ENCODE measurements around the gene COG5. TPM values are rescaled to one million over a fixed set of nuclear protein-coding genes. Genes with fewer than 3 reads are reported as not detected.

COG5 gene
- total RNA-seq, 1 donor from 2014 or later = 39.6 TPM

GRCh38 chr7:107312418-107312817 lies 251.3 kb downstream of the COG5 start:
- H3K27ac ChIP-seq = no peak overlapping the region
- TF ChIP-seq, protein P1, sequence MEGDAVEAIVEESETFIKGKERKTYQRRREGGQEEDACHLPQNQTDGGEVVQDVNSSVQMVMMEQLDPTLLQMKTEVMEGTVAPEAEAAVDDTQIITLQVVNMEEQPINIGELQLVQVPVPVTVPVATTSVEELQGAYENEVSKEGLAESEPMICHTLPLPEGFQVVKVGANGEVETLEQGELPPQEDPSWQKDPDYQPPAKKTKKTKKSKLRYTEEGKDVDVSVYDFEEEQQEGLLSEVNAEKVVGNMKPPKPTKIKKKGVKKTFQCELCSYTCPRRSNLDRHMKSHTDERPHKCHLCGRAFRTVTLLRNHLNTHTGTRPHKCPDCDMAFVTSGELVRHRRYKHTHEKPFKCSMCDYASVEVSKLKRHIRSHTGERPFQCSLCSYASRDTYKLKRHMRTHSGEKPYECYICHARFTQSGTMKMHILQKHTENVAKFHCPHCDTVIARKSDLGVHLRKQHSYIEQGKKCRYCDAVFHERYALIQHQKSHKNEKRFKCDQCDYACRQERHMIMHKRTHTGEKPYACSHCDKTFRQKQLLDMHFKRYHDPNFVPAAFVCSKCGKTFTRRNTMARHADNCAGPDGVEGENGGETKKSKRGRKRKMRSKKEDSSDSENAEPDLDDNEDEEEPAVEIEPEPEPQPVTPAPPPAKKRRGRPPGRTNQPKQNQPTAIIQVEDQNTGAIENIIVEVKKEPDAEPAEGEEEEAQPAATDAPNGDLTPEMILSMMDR (IDR thresholded peaks at IDR 0.05) = no peak
- no peak for DNase-seq
- intact Hi-C loops (cut with DNase I) = no loop called here
- no peaks in the 10 kb centered on the region for H3K36me3 ChIP-seq
- no peak for ATAC-seq
- no peaks in the 10 kb centered on the region for H3K4me1 ChIP-seq
- no peaks in the 10 kb centered on the region for H3K27me3 ChIP-seq
- no peaks in the 10 kb centered on the region for H3K9me3 ChIP-seq
- H3K4me3 ChIP-seq = no peak overlapping the region

DNA sequence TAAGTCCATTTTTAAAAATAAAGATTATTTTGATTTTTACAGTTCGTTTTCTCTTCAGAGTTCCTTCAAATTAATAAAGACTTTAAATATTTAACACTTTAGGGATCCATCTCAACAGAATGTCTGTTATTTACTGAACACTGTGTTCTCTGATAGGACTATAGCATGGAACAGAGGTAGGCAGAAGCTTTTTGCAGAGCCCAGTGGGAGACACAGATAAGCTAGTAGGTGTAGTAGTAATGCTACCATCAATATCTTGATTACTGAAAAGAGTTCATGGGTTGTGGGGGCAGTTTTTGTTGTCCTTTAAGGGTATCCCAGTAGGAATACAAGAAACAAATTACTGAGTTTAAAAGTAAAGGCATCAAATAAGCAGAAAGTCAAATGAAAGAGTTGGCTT lies 254.4 kb downstream of the COG5 start:
- intact Hi-C loops (cut with DNase I) = no loop called here
- Histone ChIP-seq H3K27ac (no peak overlapping the region), H3K4me1 (no peaks in the 10 kb centered on the region), H3K9me3 (no peaks in the 10 kb centered on the region), H3K4me3 (no peak overlapping the region), H3K36me3 (no peaks in the 10 kb centered on the region), H3K27me3 (no peaks in the 10 kb centered on the region)
- ATAC-seq = no peak
- DNase-seq = no peak
- TF ChIP-seq, protein P1 (IDR thresholded peaks at IDR 0.05) = no peak

- intact Hi-C loops (cut with DNase I) = no loop called here
- Histone ChIP-seq H3K4me1 (no peaks in the 10 kb centered on the region), H3K36me3 (no peaks in the 10 kb centered on the region), H3K27me3 (no peaks in the 10 kb centered on the region), H3K4me3 (no peak overlapping the region), H3K9me3 (no peaks in the 10 kb centered on the region), H3K27ac (no peak overlapping the region)
- ATAC-seq (no peak), DNase-seq (no peak)
- TF ChIP-seq, protein P1 (IDR thresholded peaks at IDR 0.05) = no peak
Measured at GRCh38 chr7:107304636-107305035, 259.1 kb downstream of the COG5 start.

DNA sequence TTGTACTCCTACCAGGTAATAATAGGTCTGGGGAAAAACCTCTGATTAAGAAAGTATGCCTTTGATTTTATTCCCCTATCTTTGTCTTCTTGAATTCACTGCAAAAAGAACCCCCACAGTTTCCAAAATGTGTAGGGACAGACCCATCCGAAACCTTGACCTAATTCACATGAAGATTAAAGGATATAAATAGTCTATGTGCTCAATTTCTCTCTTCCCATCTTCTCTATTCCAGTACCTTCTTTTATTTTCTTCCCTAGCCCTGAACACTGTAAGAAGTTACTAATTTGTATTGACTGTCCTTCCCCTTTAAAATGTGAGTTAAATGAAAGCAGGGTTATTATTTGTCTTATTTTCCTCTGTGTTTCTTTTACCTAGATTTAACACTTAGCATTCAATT lies 259.7 kb downstream of the COG5 start:
- Histone ChIP-seq H3K27ac (no peak overlapping the region), H3K4me1 (no peaks in the 10 kb centered on the region), H3K9me3 (no peaks in the 10 kb centered on the region), H3K36me3 (no peaks in the 10 kb centered on the region), H3K27me3 (no peaks in the 10 kb centered on the region), H3K4me3 (no peak overlapping the region)
- TF ChIP-seq, protein P1 (IDR thresholded peaks at IDR 0.05) = no peak
- DNase-seq = no peak
- no peak for ATAC-seq
- intact Hi-C loops (cut with DNase I) = no loop called here

- intact Hi-C loops (cut with DNase I) = no loop called here
- Histone ChIP-seq H3K9me3 (no peaks in the 10 kb centered on the region), H3K36me3 (no peaks in the 10 kb centered on the region), H3K27me3 (no peaks in the 10 kb centered on the region), H3K4me3 (no peak overlapping the region), H3K4me1 (no peaks in the 10 kb centered on the region), H3K27ac (no peak overlapping the region)
- TF ChIP-seq, protein P1 (IDR thresholded peaks at IDR 0.05) = no peak
- no peak for DNase-seq
- ATAC-seq = no peak
Measured at GRCh38 chr7:107302250-107302847, 261.4 kb downstream of the COG5 start.

GRCh38 chr7:107294182-107294581 lies 269.5 kb downstream of the COG5 start:
- no peaks in the 10 kb centered on the region for H3K9me3 ChIP-seq
- ATAC-seq (no peak), DNase-seq (no peak)
- H3K27me3 ChIP-seq = no peaks in the 10 kb centered on the region
- H3K4me3 ChIP-seq = no peak overlapping the region
- H3K36me3 ChIP-seq = no peaks in the 10 kb centered on the region
- intact Hi-C loops (cut with DNase I) = no loop called here
- no peak overlapping the region for H3K27ac ChIP-seq
- no peaks in the 10 kb centered on the region for H3K4me1 ChIP-seq
- TF ChIP-seq, protein P1 (IDR thresholded peaks at IDR 0.05) = no peak
